Measurements from ENCODE around the gene PHEX. TPM values are rescaled to one million over a fixed set of nuclear protein-coding genes. Genes with fewer than 3 reads are reported as not detected.

The PHEX gene
- total RNA-seq, 1 experiment from 2014 or later, result 0.89 TPM

DNA sequence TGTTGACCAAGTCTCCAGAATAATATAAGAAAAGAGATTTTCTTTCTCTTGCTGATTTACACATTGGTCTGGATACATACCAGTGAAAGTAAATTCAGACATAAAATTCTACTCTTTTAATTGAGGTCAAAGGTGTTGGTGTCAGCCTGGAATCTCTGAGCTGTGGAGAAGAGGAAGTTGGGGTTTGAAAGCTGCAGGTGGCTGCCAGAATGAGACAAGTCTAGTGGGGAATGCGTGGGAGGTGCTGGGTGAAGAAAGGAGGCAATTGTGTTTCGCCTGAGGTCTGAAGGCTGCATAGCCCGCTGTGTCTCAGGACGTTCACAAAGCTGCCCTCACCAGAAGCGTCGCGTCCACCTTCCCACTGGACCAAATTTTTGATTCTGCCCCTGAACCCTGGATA is 31.2 kb downstream of the PHEX start:
- Mint-ChIP-seq H3K27me3 (ENCODE audit: insufficient read depth, unreplicated experiment) (peaks cover 97% of the 10 kb centered on the region), H3K9me3 (ENCODE audit: unreplicated experiment) (no peaks in the 10 kb centered on the region), H3K4me3 (ENCODE audit: unreplicated experiment) (no peak overlapping the region), H3K36me3 (ENCODE audit: insufficient read depth, unreplicated experiment) (no peaks in the 10 kb centered on the region), H3K4me1 (ENCODE audit: insufficient read depth, unreplicated experiment) (peaks cover 11% of the 10 kb centered on the region), H3K27ac (ENCODE audit: low read depth, unreplicated experiment) (no peak overlapping the region)
- intact Hi-C loops (cut with micrococcal nuclease), result no loop called here
- ChIA-PET CTCF (interaction anchor here (1.8 to 2.9 kb wide), 2 partner anchors 18 to 78 kb away, joined by 7 to 15 read pairs; no protein-coding TSS in a partner anchor), POLR2A (interaction anchor here (0.7 kb wide), 1 partner anchor 97 kb away, joined by 3 read pairs; no protein-coding TSS in a partner anchor)
- no TSS peak for BruUV-seq (replicated peaks)
- no peak for TF ChIP-seq CTCF (IDR thresholded peaks at IDR 0.05; ENCODE audit: unreplicated experiment)
- no peak for DNase-seq (ENCODE audit: unreplicated experiment)

- no peak overlapping the region for H3K27ac Mint-ChIP-seq (ENCODE audit: low read depth, unreplicated experiment)
- DNase-seq (ENCODE audit: unreplicated experiment), result no peak
- no peaks in the 10 kb centered on the region for H3K4me1 Mint-ChIP-seq (ENCODE audit: insufficient read depth, unreplicated experiment)
- H3K27me3 Mint-ChIP-seq (ENCODE audit: insufficient read depth, unreplicated experiment), result peaks cover 41% of the 10 kb centered on the region
- ChIA-PET POLR2A (interaction anchor here (1.0 kb wide), 1 partner anchor 9 kb away, joined by 3 read pairs; no protein-coding TSS in a partner anchor), CTCF (interaction anchor here (0.8 to 2.5 kb wide), 4 partner anchors 9 to 679 kb away, joined by 3 to 12 read pairs (median 4); no protein-coding TSS in a partner anchor)
- no TSS peak for BruUV-seq (replicated peaks)
- intact Hi-C loops (cut with micrococcal nuclease), result no loop called here
- H3K4me3 Mint-ChIP-seq (ENCODE audit: unreplicated experiment), result no peak overlapping the region
- H3K36me3 Mint-ChIP-seq (ENCODE audit: insufficient read depth, unreplicated experiment), result no peaks in the 10 kb centered on the region
- no peaks in the 10 kb centered on the region for H3K9me3 Mint-ChIP-seq (ENCODE audit: unreplicated experiment)
- TF ChIP-seq CTCF (IDR thresholded peaks at IDR 0.05; ENCODE audit: unreplicated experiment), result no peak
These were observed 37.5 kb downstream of the PHEX start for GRCh38 chrX:22069586-22069985.

- Mint-ChIP-seq H3K9me3 (ENCODE audit: unreplicated experiment) (no peaks in the 10 kb centered on the region), H3K4me1 (ENCODE audit: insufficient read depth, unreplicated experiment) (no peaks in the 10 kb centered on the region), H3K27ac (ENCODE audit: low read depth, unreplicated experiment) (no peak overlapping the region), H3K27me3 (ENCODE audit: insufficient read depth, unreplicated experiment) (peaks cover 35% of the 10 kb centered on the region), H3K36me3 (ENCODE audit: insufficient read depth, unreplicated experiment) (no peaks in the 10 kb centered on the region), H3K4me3 (ENCODE audit: unreplicated experiment) (no peak overlapping the region)
- no peak for DNase-seq (ENCODE audit: unreplicated experiment)
- CTCF ChIA-PET, result no interaction called here
- POLR2A ChIA-PET, result no interaction called here
- intact Hi-C loops (cut with micrococcal nuclease), result no loop called here
- BruUV-seq (replicated peaks), result no TSS peak
- no peak for TF ChIP-seq CTCF (IDR thresholded peaks at IDR 0.05; ENCODE audit: unreplicated experiment)
These were observed 41.8 kb downstream of the PHEX start for GRCh38 chrX:22073928-22074327.

- H3K27me3 Mint-ChIP-seq (ENCODE audit: insufficient read depth, unreplicated experiment), result peaks cover 63% of the 10 kb centered on the region
- ChIA-PET POLR2A (no interaction called here), CTCF (no interaction called here)
- no peak overlapping the region for H3K4me3 Mint-ChIP-seq (ENCODE audit: unreplicated experiment)
- no peak for TF ChIP-seq CTCF (IDR thresholded peaks at IDR 0.05; ENCODE audit: unreplicated experiment)
- no peaks in the 10 kb centered on the region for H3K9me3 Mint-ChIP-seq (ENCODE audit: unreplicated experiment)
- intact Hi-C loops (cut with micrococcal nuclease), result no loop called here
- H3K4me1 Mint-ChIP-seq (ENCODE audit: insufficient read depth, unreplicated experiment), result peaks cover 6% of the 10 kb centered on the region
- H3K27ac Mint-ChIP-seq (ENCODE audit: low read depth, unreplicated experiment), result no peak overlapping the region
- BruUV-seq (replicated peaks), result no TSS peak
- no peaks in the 10 kb centered on the region for H3K36me3 Mint-ChIP-seq (ENCODE audit: insufficient read depth, unreplicated experiment)
- no peak for DNase-seq (ENCODE audit: unreplicated experiment)
These were observed 46.0 kb downstream of the PHEX start for GRCh38 chrX:22078117-22078516.
